MV-4-11 (cell line): Measurements from ENCODE around the gene GUCY1A2.
A peak's percentile ranks its signal among the peaks of the same experiment; 100 is the strongest.
"Not testable (repeated sequence)": the region's sequence is repeated elsewhere in the genome, so short reads cannot be mapped to it uniquely, and the experiment has no call there.

Source experiments
- DNase-seq: peaks from one replicate; lab custom pipeline; 2025; lab: John Stamatoyannopoulos, UW

The GUCY1A2 gene, protein sequence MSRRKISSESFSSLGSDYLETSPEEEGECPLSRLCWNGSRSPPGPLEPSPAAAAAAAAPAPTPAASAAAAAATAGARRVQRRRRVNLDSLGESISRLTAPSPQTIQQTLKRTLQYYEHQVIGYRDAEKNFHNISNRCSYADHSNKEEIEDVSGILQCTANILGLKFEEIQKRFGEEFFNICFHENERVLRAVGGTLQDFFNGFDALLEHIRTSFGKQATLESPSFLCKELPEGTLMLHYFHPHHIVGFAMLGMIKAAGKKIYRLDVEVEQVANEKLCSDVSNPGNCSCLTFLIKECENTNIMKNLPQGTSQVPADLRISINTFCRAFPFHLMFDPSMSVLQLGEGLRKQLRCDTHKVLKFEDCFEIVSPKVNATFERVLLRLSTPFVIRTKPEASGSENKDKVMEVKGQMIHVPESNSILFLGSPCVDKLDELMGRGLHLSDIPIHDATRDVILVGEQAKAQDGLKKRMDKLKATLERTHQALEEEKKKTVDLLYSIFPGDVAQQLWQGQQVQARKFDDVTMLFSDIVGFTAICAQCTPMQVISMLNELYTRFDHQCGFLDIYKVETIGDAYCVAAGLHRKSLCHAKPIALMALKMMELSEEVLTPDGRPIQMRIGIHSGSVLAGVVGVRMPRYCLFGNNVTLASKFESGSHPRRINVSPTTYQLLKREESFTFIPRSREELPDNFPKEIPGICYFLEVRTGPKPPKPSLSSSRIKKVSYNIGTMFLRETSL

DNA sequence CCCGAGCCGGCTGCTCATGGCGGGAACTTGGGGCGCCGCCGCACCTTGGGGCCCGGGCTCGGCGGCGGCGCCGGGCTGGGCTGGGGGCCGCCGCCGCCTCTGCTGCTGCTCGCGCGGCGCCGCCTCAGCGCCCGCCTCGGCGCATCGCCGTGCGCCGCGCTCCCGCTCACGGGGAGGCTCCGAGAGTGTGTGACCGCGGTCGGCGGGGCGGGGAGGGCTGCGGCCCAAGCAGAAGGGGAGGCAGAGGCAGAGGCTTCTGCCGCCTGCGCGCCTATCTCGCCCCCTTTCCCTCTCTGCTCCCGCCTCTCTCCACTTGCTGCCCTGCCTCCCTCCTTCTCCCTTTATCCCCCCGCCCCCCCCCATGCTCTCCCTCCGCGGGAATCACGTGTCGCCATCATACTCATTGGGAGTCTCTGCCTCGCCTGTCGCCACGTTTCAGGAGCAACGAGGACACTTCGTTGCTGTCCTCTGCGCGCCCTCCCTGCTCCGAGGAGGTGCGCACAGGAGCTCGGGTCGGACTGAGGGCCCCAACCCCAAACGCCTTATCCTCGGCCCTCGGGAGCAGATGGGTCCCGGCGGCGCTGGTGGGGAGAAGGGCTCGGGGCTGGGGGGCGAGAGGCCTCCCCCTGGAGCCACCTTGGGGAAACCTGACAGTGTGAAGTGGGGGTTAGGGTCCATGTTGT is at the start of gene GUCY1A2:
Gene GUCY1A2, minus strand, starts transcription at position 258 of the 683 bp plus-strand sequence. CDS start 421 bp downstream, outside the sequence.
- DNase-seq = no peak

DNA sequence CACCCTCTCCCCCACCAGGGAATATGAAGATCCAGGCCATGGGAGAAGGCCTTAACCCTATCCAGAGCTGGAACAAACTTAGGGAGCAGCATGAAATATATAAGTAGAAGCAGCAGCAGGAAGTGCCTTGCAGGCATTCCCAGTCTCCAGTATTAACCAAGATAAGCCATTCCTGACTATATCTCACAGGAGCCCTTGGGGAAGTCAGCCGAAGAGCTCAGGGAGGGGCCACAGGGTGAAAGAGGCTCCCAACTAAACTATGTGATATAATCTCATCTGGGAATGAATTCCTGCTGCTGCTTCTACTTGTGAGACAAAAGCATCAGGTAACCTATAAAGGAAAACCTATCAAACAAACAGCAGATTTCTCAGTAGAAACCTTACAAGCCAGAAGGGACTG is 36.1 kb upstream of the GUCY1A2 start:
- DNase-seq = no peak

- DNase-seq = not testable (repeated sequence)
Observed at GRCh38 chr11:107051332-107051731, 33.1 kb upstream of the GUCY1A2 start.

GRCh38 chr11:107050899-107051298 is 32.6 kb upstream of the GUCY1A2 start:
- DNase-seq = not testable (repeated sequence)

GRCh38 chr11:107050121-107050520 is 31.8 kb upstream of the GUCY1A2 start:
- DNase-seq = no peak

DNA sequence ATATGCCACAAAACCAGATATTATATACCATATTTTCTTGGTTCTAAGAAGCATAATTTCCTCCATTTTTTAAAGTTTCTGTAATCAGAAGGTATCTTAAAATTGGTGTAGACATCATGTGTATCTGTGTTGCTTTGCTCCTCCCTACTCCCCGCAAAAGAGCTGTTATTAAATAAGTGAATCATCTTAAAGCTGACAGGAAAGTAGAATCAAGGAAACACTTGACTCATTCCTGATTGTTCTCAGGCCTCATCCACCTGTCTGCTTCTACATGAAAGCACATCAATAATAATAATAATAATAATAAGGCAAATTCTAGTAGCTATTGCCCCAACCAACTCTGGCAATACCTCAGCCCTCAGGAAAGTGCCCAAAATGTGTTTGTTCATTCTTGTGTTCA is 26.2 kb upstream of the GUCY1A2 start:
- no peak for DNase-seq

- peak; percentile 93 for DNase-seq
Observed at GRCh38 chr11:107043242-107044006, 25.1 kb upstream of the GUCY1A2 start.

DNA sequence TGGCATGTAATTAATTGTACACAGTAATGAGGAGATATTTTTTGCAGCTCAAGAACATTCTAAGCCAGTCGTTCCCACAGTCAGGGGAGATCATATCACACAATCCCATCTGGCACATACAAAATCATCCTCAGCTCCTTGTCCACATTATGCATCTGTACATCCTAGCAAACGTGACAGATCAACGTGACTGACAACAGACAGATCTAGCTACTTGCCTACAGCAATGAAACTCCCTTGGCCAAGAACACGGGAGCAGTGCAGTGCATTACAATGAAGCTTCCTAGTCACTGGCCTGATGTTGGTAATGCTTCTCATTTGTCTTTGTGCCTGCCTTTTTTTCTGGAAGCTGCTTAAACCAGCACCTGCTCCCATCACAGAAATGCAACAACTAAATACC is 24.5 kb upstream of the GUCY1A2 start:
- peak; percentile 36 for DNase-seq

- DNase-seq = peak; percentile 87
Observed at GRCh38 chr11:107041088-107041444, 22.8 kb upstream of the GUCY1A2 start.

DNA sequence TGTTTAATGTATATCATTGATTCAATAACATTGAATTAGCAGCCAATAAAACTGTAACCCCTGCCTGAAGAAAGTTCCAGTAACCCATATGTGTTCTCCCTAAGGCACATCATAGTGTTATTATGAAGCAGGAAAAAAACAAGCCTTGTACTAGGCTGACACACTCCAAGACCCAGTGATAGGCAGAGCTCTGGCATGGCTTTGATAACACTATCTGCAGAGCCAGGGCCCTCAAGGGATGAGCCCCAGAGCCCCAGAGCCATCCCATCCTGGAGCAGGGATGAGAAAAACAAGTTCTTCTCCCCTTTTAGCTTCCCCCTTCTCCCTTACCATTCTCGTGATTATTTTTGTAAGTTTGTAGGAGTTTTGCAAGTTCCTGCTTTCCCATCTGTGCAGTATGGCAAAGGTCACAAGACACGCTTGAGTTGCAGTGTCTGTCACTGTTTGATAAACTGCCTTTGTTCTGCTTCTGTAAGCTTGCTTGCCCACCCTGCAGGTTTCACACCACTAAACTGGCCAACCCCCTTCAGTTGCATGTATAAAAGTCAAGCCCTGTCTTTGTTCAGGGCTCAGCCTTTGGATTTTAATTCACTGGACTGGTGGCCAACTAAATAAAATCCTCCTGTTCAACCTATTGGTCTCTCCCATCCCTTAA is 22.3 kb upstream of the GUCY1A2 start:
- peak; percentile 90 for DNase-seq

- DNase-seq = no peak
Observed at GRCh38 chr11:107025673-107026072, 7.4 kb upstream of the GUCY1A2 start.

DNA sequence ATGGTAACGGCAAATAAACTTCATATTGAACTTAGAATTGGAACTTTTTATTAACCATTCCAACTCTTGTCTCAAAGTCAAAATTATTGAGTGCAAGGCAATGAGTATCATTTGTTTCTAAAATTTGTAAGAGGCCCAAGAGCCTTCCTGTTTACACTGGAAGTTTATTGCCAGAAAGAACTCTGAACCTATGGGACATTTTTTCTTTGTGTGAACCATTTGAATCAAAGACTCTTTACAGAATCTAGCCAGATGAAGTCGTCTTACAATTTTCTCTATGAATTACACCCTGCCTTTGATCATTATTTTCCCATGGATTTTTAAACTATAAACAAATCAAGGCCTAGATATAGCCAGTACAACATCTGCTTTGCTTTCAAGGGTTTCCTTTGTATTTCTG is 2.3 kb upstream of the GUCY1A2 start:
- DNase-seq = no peak

DNA sequence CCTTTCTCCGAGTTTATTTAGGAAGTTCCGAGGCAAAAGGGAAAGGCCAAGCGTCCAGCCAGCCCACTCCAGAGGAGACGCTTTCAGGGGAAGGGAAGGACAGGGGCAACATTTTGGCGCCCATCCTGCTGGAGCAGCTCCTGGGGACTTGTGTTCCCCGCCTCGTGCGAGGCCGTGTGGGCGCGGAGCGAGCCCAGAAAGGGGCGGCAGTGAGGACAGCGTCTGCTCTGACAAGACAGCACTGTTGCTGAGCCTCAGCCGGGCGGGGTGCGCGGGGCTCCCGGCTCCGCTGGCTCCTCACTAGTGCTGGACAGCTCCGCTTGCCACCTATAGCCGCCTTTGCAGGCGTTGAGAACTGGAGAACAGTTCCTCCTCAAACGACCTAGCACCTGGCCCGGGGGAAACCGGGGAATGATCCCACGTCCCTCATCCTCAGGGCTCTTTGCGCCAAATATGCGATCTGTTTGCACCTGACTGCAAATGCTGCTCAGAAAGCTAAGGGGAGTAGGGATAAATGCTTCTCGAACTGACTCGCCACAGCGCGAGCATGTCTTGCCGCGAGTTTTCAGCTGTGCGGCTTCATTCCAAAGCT is 722 bp upstream of the GUCY1A2 start:
- DNase-seq = no peak

GRCh38 chr11:107017433-107018218 is 650 bp downstream of the GUCY1A2 start:
- peak; percentile 6 for DNase-seq

GRCh38 chr11:107017104-107017432 is 1.2 kb downstream of the GUCY1A2 start:
- no peak for DNase-seq

- no peak for DNase-seq
Observed at GRCh38 chr11:107014871-107015270, 3.4 kb downstream of the GUCY1A2 start.

DNA sequence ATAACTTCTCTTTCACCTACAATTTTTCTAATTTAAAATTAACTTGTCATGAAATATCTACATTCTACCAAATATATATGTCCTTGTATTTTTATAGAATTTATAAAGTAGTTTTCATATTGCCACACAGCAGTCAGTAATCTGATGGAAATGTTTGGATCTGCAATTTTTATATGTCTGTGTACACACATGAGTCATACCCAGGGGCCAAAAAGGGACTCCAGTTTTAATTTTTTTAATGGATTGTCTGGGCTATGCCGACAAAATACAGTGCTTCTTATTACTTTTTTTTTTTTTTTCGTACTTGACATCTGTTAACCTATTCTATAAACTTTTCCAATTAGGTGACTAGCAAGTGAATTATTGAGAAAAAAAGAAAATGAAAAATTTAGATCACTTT is 6.3 kb downstream of the GUCY1A2 start:
- no peak for DNase-seq

DNA sequence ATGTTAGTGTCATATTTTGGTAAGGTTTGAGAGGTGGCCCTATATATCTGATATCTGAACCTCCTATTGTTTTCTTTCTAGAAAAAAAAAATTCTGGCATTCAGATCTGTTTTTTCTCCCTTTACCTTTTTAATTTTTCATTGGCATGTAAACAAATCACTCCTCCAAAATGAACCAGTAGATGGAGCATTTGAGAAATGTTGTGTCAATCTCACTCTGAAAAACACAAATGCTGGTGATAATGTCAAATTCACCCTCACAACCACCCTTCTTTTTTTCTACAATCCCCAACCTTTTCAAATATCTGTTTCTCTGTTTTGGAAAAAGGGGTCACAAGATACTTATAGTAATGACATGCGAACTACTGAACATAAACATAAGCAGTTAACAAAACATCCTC is 9.1 kb downstream of the GUCY1A2 start:
- DNase-seq = no peak

GRCh38 chr11:107006076-107006833 is 12.0 kb downstream of the GUCY1A2 start:
- DNase-seq = no peak

GRCh38 chr11:106999196-106999595 is 19.1 kb downstream of the GUCY1A2 start:
- no peak for DNase-seq
